Gastroesophageal sphincter (tissue), 4 donors: ENCODE measurements around the gene SRF. TPM values are rescaled to one million over a fixed set of nuclear protein-coding genes. Genes with fewer than 3 reads are reported as not detected.

ENCODE experiments used
- ATAC-seq: fragments of 150-250 bp; one replicate; pipeline ENCODE4 v1.9.1; 2016; ENCODE audit warnings: mild to moderate bottlenecking, moderate library complexity
- H3K27ac ChIP-seq, 4 donors: fragments of 200-600 bp; sonication (generic) in 3 of 4; 1 replicate in 3 of 4; 2 replicates in 1 of 4; pipeline ENCODE4 v1.5.1; 2016 to 2019
- H3K27me3 ChIP-seq: fragments of 200-600 bp; sonication (generic); one replicate; pipeline ENCODE4 v1.5.1; 2019
- H3K36me3 ChIP-seq, 2 donors: fragments of 200-600 bp; sonication (generic); one replicate each; pipeline ENCODE4 v1.5.1; 2019; ENCODE audit warnings: control low read depth in 1 of 2
- H3K4me1 ChIP-seq, 3 donors: fragments of 200-600 bp; sonication (generic); 1 replicate in 2 of 3; 2 replicates in 1 of 3; pipeline ENCODE4 v1.5.1; 2016 to 2019; ENCODE audit warnings: control low read depth in 2 of 3
- H3K4me3 ChIP-seq, 2 donors: fragments of 200-600 bp; sonication (generic); one replicate each; pipeline ENCODE4 v1.5.1; 2019; ENCODE audit warnings: mild to moderate bottlenecking in 1 of 2, moderate library complexity in 1 of 2
- H3K9me3 ChIP-seq, 3 donors: fragments of 200-600 bp; sonication (generic); one replicate each; pipeline ENCODE4 v1.5.1; 2017 to 2019; ENCODE audit warnings: control low read depth in 2 of 3
- EP300 ChIP-seq: sonication (generic); formaldehyde crosslinking; IDR thresholded peaks from one replicate; pipeline ENCODE4 v1.6.1; 2017; ENCODE audit warnings: antibody characterized with exemption, mild to moderate bottlenecking
- POLR2A ChIP-seq, 2 donors: fragments of 450-650 bp; IDR thresholded peaks; one replicate each; pipeline ENCODE4 v1.6.1; 2017; ENCODE audit warnings: antibody characterized with exemption in 2 of 2, mild to moderate bottlenecking in 2 of 2, moderate library complexity in 1 of 2
- POLR2AphosphoS5 ChIP-seq: sonication (generic); formaldehyde crosslinking; IDR thresholded peaks from one replicate; pipeline ENCODE4 v1.6.1; 2017; ENCODE audit warnings: antibody characterized with exemption
- WGBS, 2 donors: methylation state at CpG; one replicate each; pipeline ENCODE4 v1.1.5; 2018; ENCODE audit warnings: low coverage in 1 of 2; 5-methylcytosine and 5-hydroxymethylcytosine counted together
- total RNA-seq, 4 donors: library from RNA; depleted of rRNA; stranded (reverse); fragments of >200 nt; gene quantifications; one replicate each; pipeline ENCODE4 v1.1.0, GENCODE V29; 2016
- TF ChIP-seq, protein P1 (sequence below), 4 experiments: fragments of 200-600 bp in 2 of 4; fragments of 450-650 bp in 2 of 4; sonication (generic) in 1 of 4; IDR thresholded peaks; one replicate each; pipeline ENCODE4 v1.5.1; 2017 to 2019; ENCODE audit warnings: antibody characterized with exemption in 4 of 4, mild to moderate bottlenecking in 2 of 4, moderate library complexity in 2 of 4

The SRF gene
- total RNA-seq, 4 donors from 2014 or later = 92.6 to 192 (median 117) TPM

DNA sequence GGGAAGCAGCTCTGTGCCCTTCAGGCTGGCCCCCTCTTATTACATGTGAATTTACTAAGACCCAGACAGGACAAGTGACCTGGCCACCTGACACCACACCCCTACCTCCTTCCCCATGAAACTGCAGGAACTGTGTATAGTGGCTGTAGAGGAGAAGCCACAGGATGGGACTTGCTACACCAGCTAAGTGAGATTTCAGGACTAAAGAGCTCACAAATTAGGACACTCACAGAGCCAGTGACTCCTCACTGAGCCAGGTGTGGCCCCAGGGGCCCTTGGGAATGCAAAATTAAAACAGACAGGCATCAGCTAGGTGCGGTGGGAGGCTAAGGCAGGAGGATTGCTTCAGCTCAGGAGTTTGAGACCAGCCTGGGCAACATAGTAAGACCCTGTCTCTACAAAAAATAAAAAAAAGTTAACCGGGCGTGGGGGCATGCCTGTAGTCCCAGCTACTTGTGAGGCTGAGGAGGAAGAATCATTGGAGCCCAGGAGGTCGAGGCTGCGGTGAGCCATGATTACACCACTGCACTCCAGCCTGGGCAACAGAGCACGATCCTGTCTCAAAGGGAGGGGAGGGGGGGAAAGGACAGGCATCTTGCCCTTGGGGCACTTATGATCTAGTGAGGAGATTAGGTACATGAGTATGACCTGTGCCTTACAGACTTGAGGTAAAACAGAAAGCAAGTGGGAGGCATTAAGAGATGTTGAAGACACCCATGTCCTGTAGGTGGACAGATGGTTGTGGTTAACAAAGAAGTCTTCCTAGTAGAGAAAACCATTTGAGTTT is 23.2 kb upstream of the SRF start:
- no peaks in the 10 kb centered on the region for H3K27me3 ChIP-seq
- H3K4me1 ChIP-seq = peaks cover 0 to 25% (median 6%) of the 10 kb centered on the region in 3 donors
- no peak for ATAC-seq
- H3K9me3 ChIP-seq = no peaks in the 10 kb centered on the region
- no peak overlapping the region for H3K27ac ChIP-seq
- H3K36me3 ChIP-seq = no peaks in the 10 kb centered on the region
- 87 to 94% methylated on average over 4 to 6 of the region's 6 CpGs for WGBS, 2 donors
- no peak overlapping the region for H3K4me3 ChIP-seq
- TF ChIP-seq, protein P1, sequence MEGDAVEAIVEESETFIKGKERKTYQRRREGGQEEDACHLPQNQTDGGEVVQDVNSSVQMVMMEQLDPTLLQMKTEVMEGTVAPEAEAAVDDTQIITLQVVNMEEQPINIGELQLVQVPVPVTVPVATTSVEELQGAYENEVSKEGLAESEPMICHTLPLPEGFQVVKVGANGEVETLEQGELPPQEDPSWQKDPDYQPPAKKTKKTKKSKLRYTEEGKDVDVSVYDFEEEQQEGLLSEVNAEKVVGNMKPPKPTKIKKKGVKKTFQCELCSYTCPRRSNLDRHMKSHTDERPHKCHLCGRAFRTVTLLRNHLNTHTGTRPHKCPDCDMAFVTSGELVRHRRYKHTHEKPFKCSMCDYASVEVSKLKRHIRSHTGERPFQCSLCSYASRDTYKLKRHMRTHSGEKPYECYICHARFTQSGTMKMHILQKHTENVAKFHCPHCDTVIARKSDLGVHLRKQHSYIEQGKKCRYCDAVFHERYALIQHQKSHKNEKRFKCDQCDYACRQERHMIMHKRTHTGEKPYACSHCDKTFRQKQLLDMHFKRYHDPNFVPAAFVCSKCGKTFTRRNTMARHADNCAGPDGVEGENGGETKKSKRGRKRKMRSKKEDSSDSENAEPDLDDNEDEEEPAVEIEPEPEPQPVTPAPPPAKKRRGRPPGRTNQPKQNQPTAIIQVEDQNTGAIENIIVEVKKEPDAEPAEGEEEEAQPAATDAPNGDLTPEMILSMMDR (IDR thresholded peaks at IDR 0.05) = no peak
- TF ChIP-seq EP300 (no peak), POLR2A (IDR thresholded peaks at IDR 0.05) (no peak), POLR2AphosphoS5 (no peak)

- TF ChIP-seq POLR2AphosphoS5 = no peak
- no peak for TF ChIP-seq EP300
- TF ChIP-seq, protein P1 (IDR thresholded peaks at IDR 0.05) = no peak
- TF ChIP-seq POLR2A (IDR thresholded peaks at IDR 0.05) = no peak
- Histone ChIP-seq H3K27ac (no peak overlapping the region), H3K4me3 (no peak overlapping the region), H3K36me3 (no peaks in the 10 kb centered on the region), H3K4me1 (peaks cover 0 to 11% (median 0%) of the 10 kb centered on the region in 3 donors), H3K27me3 (no peaks in the 10 kb centered on the region), H3K9me3 (no peaks in the 10 kb centered on the region)
- WGBS, 2 donors = 80% methylated on average over 1 of the region's 1 CpG; no CpG with 5 or more reads in 1 of the 2 donors
- ATAC-seq = no peak
These were observed 21.8 kb upstream of the SRF start for GRCh38 chr6:43149265-43149664.

- H3K27ac ChIP-seq = no peak overlapping the region
- no peak overlapping the region for H3K4me3 ChIP-seq
- no peaks in the 10 kb centered on the region for H3K36me3 ChIP-seq
- TF ChIP-seq EP300 (no peak), POLR2A (IDR thresholded peaks at IDR 0.05) (no peak), POLR2AphosphoS5 (no peak)
- TF ChIP-seq, protein P1 (IDR thresholded peaks at IDR 0.05) = no peak
- H3K9me3 ChIP-seq = no peaks in the 10 kb centered on the region
- no peaks in the 10 kb centered on the region for H3K27me3 ChIP-seq
- 4 to 35% methylated on average over 3 to 7 of the region's 7 CpGs for WGBS, 2 donors
- no peak for ATAC-seq
- H3K4me1 ChIP-seq = peaks cover 0 to 11% (median 0%) of the 10 kb centered on the region in 3 donors
These were observed 20.9 kb upstream of the SRF start for GRCh38 chr6:43150051-43150751.

DNA sequence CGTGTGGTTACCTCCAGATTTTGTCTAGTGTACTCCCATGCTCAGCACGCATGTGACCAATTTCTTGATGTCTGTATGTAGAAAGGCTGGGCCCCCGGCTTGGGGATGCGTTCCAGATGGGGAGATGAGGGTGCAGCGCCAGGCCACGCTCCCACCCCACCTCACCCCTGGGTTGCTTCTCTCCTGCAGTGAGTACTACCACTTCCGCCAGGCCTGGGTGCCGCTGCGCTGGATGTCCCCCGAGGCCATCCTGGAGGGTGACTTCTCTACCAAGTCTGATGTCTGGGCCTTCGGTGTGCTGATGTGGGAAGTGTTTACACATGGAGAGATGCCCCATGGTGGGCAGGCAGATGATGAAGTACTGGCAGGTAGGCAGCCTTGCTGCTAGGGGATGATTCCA is 11.5 kb upstream of the SRF start:
- H3K4me3 ChIP-seq = no peak overlapping the region
- H3K36me3 ChIP-seq = no peaks in the 10 kb centered on the region
- H3K4me1 ChIP-seq = no peaks in the 10 kb centered on the region
- no peak overlapping the region for H3K27ac ChIP-seq
- no peak for ATAC-seq
- WGBS, 2 donors = 81 to 84% methylated on average over 2 to 4 of the region's 11 CpGs
- TF ChIP-seq EP300 (no peak), POLR2AphosphoS5 (no peak), POLR2A (IDR thresholded peaks at IDR 0.05) (no peak)
- TF ChIP-seq, protein P1 (IDR thresholded peaks at IDR 0.05) = no peak
- no peaks in the 10 kb centered on the region for H3K9me3 ChIP-seq
- H3K27me3 ChIP-seq = no peaks in the 10 kb centered on the region
